Tibial nerve (tissue), 4 donors: Measurements from ENCODE around the gene RRM2.

ENCODE experiments used
- CTCF ChIP-seq, 5 experiments: fragments of 200-600 bp in 3 of 5; fragments of 450-650 bp in 2 of 5; sonication (generic) in 3 of 5; IDR thresholded peaks; one replicate each; pipeline ENCODE4 v1.5.1; 2016 to 2019; ENCODE audit warnings: antibody characterized with exemption in 5 of 5, mild to moderate bottlenecking in 3 of 5, moderate library complexity in 2 of 5
- EP300 ChIP-seq, 2 donors: sonication (generic); formaldehyde crosslinking; IDR thresholded peaks; one replicate each; pipeline ENCODE4 v1.6.1; 2017; ENCODE audit warnings: antibody characterized with exemption in 2 of 2, mild to moderate bottlenecking in 1 of 2
- POLR2A ChIP-seq, 2 donors: fragments of 450-650 bp; IDR thresholded peaks; one replicate each; pipeline ENCODE4 v1.6.1; 2017; ENCODE audit warnings: antibody characterized with exemption in 2 of 2, mild to moderate bottlenecking in 2 of 2, moderate library complexity in 2 of 2

- no peak for TF ChIP-seq POLR2A (IDR thresholded peaks at IDR 0.05)
- TF ChIP-seq CTCF (IDR thresholded peaks at IDR 0.05) = no peak
- no peak for TF ChIP-seq EP300 (IDR thresholded peaks at IDR 0.05)
These were observed 50.9 kb downstream of the RRM2 start for GRCh38 chr2:10173258-10174005.
